Lung microvascular endothelial cell (primary cell): Measurements from ENCODE around the gene NDUFA6. TPM values are rescaled to one million over a fixed set of nuclear protein-coding genes. Genes with fewer than 3 reads are reported as not detected.

ENCODE experiments used
- total RNA-seq: library from RNA; depleted of rRNA; stranded (reverse); fragments of >200 nt; gene quantifications from 2 replicates; pipeline ENCODE4 v1.2.1, GENCODE V29; 2014

The NDUFA6 gene
- total RNA-seq, 1 donor from 2014 or later: 48.2 TPM

Other genes with a start within 250 kb of the NDUFA6 start
- not detected in 2 replicates for gene SHISA8, start 175.7 kb downstream of the NDUFA6 start, total RNA-seq
- under 0.01 TPM in 1 of 2 replicates, not detected in the other for gene TNFRSF13C, start 164.0 kb downstream of the NDUFA6 start, total RNA-seq
- gene CENPM, start 143.6 kb downstream of the NDUFA6 start, total RNA-seq: 5.4 and 15.9 TPM in 2 replicates
- under 0.01 TPM in 2 replicates for gene SEPTIN3, start 121.3 kb downstream of the NDUFA6 start, total RNA-seq
- not detected in 2 replicates for gene WBP2NL, start 92.0 kb downstream of the NDUFA6 start, total RNA-seq
- gene NAGA, start 20.0 kb downstream of the NDUFA6 start, total RNA-seq: 12.3 and 19.0 TPM in 2 replicates
- gene PHETA2, start 16.5 kb downstream of the NDUFA6 start, total RNA-seq: 17.0 and 22.8 TPM in 2 replicates
- 7.6 and 8.1 TPM in 2 replicates for gene SMDT1, start 11.1 kb downstream of the NDUFA6 start, total RNA-seq
- gene CYP2D6, start 40.0 kb upstream of the NDUFA6 start, total RNA-seq: under 0.01 and 0.20 TPM in 2 replicates
- gene TCF20, start 179.9 kb upstream of the NDUFA6 start, total RNA-seq: 13.3 and 16.9 TPM in 2 replicates